GM20000 (cell line): ENCODE results near the gene HDAC4.

Experiments
- DNase-seq: peaks from one replicate; pipeline ENCODE4 v3.0.0; 2012; ENCODE audit warnings: low spot score
- CTCF ChIP-seq: IDR thresholded peaks from 2 replicates; pipeline ENCODE4 v1.5.1; 2012; ENCODE audit warnings: mild to moderate bottlenecking, control low read depth; ENCODE audit errors: extremely low read depth, missing control alignments

Gene HDAC4

DNA sequence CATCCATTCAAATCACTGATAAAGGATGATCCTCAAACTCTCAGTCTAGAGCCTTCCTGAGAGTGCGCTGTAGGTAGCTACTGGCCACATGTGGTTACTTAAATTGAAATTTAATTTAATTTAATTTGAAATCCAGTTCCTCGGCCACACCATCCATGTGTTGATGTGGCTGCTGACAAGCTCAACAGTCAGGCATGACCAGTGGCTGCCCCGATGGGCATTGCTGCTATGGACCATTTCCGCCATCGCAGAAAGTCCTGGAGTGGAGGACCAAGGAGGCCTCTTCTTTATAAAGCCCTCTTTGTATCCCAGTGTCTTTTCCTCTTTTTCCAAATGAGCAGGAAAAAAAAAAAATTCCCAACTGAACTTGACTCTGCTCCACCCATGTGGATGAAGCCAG lies 100.6 kb downstream of the HDAC4 start:
- no peak for TF ChIP-seq CTCF
- no peak for DNase-seq

GRCh38 chr2:239299218-239299939 lies 101.4 kb downstream of the HDAC4 start:
- no peak for TF ChIP-seq CTCF
- DNase-seq: no peak

- no peak for TF ChIP-seq CTCF
- no peak for DNase-seq
Observed at GRCh38 chr2:239298116-239298804, 102.6 kb downstream of the HDAC4 start.

DNA sequence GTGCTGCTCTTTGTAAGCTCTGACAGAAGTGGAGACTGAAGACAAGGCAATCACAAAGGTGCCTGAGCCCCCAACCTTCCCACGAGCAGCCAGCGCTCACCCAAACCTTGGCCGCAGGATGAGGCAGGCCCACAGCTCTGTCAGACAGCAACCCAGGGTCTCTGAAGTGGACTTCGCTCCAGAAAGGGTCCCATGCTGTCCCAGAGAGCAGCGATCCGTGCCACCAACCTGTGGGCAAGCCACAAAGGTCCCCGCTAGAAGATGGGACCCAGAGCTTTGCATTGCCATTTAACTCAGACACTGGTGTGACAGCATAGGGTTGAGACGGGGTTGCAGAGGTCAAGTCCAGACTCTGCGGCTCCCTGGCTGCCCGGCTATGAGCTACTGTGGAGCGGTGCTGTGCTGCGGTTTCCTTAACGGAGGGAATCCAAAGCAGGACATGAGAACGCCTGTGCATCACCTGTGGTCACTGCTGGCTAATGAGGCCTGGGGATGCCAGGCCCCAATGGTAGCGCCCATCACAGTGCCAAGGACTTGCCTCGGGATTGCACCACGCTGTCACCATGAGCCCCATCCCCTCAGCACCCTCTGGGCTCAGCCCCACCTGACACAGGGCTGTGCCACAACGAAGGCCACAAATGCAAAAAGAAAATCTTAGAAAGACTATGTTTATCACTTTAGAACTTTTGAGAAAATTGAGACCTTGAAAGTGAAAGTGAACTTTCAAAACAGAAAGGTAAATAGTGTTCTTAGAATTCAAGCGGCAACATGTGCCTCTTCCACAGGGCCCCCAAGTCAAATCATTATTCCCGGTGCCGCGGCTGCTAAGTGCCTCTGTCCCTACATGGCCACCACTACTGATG lies 103.4 kb downstream of the HDAC4 start:
- no peak for DNase-seq
- no peak for TF ChIP-seq CTCF

DNA sequence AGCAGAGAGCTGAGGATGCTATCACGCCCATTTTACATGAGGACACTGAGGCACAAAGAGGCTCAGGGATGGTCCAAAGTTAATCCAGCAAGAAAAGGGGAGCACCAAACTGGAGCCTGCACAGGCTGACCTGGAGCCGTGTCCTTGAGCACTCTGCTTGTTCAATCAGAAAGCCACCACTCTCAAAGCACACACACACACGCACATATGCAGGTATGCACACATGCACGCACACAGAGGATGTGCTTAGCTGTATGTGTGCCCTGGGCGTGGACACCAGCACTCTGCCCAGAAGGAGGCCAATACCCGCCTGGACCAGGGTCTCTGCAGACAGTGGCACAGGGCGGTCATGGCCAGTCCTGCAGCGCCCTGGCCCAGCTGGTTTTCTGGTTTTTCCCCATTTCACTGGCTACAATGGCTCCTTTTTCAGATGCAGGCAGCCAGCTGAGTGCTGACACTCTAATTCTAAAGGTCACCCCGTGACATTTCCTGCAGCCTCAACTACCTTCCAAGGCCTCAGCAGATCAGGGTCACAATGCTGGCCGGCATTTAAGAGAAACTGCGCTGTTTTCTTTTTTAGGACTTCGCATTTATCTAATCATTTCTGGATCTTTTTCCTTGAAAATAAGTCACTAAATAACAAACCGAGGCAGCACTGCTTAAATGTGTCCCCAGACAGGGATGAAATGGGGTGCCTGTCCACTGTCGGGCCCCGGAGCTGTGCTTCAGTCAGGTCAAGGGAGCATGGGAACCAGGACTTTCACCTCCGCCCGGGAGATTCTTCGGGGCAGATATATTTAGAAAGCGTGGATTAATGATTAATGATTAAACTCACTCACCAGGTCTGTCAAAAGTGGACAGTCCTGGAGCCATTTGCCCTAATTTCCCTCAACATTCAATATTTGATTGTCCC lies 104.5 kb downstream of the HDAC4 start:
- no peak for TF ChIP-seq CTCF
- no peak for DNase-seq

GRCh38 chr2:239295377-239296019 lies 105.3 kb downstream of the HDAC4 start:
- no peak for TF ChIP-seq CTCF
- DNase-seq: no peak
